Body of pancreas (tissue), 4 donors: ENCODE data around the gene FREM3. TPM values are rescaled to one million over a fixed set of nuclear protein-coding genes. Genes with fewer than 3 reads are reported as not detected.

Experiments used
- ATAC-seq: fragments of 150-250 bp; one replicate; pipeline ENCODE4 v1.9.1; 2016
- DNase-seq, 4 donors: peaks; one replicate each; pipeline ENCODE4 v3.0.0-alpha.2; 2019
- H3K27ac ChIP-seq, 4 donors: fragments of 200-600 bp; sonication (generic); 1 replicate in 3 of 4; 2 replicates in 1 of 4; pipeline versions ENCODE4 v1.5.1 to v1.6.1; 2016 to 2019; ENCODE audit warnings: mild to moderate bottlenecking in 1 of 4, mixed read lengths in 1 of 4, moderate library complexity in 1 of 4
- H3K27me3 ChIP-seq, 2 donors: fragments of 200-600 bp; sonication (generic); one replicate each; pipeline ENCODE4 v1.6.0; 2016; ENCODE audit warnings: mild to moderate bottlenecking in 1 of 2
- H3K36me3 ChIP-seq, 2 donors: fragments of 200-600 bp; sonication (generic); replicated peaks in 1 of 2; 2 replicates each; pipeline ENCODE4 v1.5.1; 2016; ENCODE audit warnings: low read depth in 2 of 2; ENCODE audit not compliant: insufficient read depth in 1 of 2
- H3K4me1 ChIP-seq: fragments of 200-600 bp; sonication (generic); one replicate; pipeline ENCODE4 v1.6.0; 2016
- H3K4me3 ChIP-seq, 2 donors: fragments of 200-600 bp; sonication (generic); 1 replicate in 1 of 2; 2 replicates in 1 of 2; pipeline ENCODE4 v1.5.1; 2016 to 2019
- H3K9me3 ChIP-seq, 3 donors: fragments of 200-600 bp; sonication (generic); 1 replicate in 2 of 3; 2 replicates in 1 of 3; pipeline ENCODE4 v1.5.1; 2016
- CTCF ChIP-seq, 7 experiments: fragments of 450-650 bp in 4 of 7; fragments of 200-600 bp in 3 of 7; sonication (generic) in 3 of 7; IDR thresholded peaks; one replicate each; pipeline ENCODE4 v1.5.1; 2016 to 2019; ENCODE audit warnings: antibody characterized with exemption in 7 of 7
- POLR2A ChIP-seq, 3 donors: fragments of 450-650 bp; IDR thresholded peaks; one replicate each; pipeline ENCODE4 v1.6.1; 2016; ENCODE audit warnings: antibody characterized with exemption in 3 of 3, mild to moderate bottlenecking in 2 of 3
- WGBS, 2 donors: methylation state at CpG; one replicate each; pipeline ENCODE4 v1.1.5; 2017; 5-methylcytosine and 5-hydroxymethylcytosine counted together
- intact Hi-C: fragments of 100-400 bp; cut with DNase I; formaldehyde crosslinking; loops from one replicate; pipeline ENCODE4 v1.15.1; 2023
- total RNA-seq, 2 donors: library from RNA; depleted of rRNA; stranded (reverse); fragments of >200 nt; gene quantifications; one replicate each; pipeline ENCODE4 v1.1.0, GENCODE V29; 2016

Gene FREM3
- total RNA-seq, 2 donors from 2014 or later, result not detected

- Histone ChIP-seq H3K4me1 (no peaks in the 10 kb centered on the region), H3K36me3 (no peaks in the 10 kb centered on the region), H3K27me3 (no peaks in the 10 kb centered on the region), H3K4me3 (no peak overlapping the region), H3K27ac (no peak overlapping the region), H3K9me3 (no peaks in the 10 kb centered on the region)
- WGBS, 2 donors, result 43 to 48% methylated on average over 5 of the region's 5 CpGs
- intact Hi-C loops, result no loop called here
- ATAC-seq (peak; percentile 48), DNase-seq (peak; percentile 16 to 51 (median 35))
- TF ChIP-seq CTCF (IDR thresholded peaks at IDR 0.05) (no peak), POLR2A (IDR thresholded peaks at IDR 0.05) (no peak)
Measured at GRCh38 chr4:143626134-143626911, 74.2 kb downstream of the FREM3 start.

- H3K4me1 ChIP-seq, result no peaks in the 10 kb centered on the region
- ATAC-seq (no peak), DNase-seq (no peak)
- no peak overlapping the region for H3K4me3 ChIP-seq
- no peak for TF ChIP-seq CTCF (IDR thresholded peaks at IDR 0.05)
- no peak for TF ChIP-seq POLR2A (IDR thresholded peaks at IDR 0.05)
- H3K27me3 ChIP-seq, result no peaks in the 10 kb centered on the region
- 65 to 69% methylated on average over 4 of the region's 4 CpGs for WGBS, 2 donors
- no peaks in the 10 kb centered on the region for H3K36me3 ChIP-seq
- intact Hi-C loops, result no loop called here
- H3K27ac ChIP-seq, result no peak overlapping the region
- H3K9me3 ChIP-seq, result no peaks in the 10 kb centered on the region
Measured at GRCh38 chr4:143625632-143626031, 74.8 kb downstream of the FREM3 start.

- Histone ChIP-seq H3K27ac (no peak overlapping the region), H3K27me3 (no peaks in the 10 kb centered on the region), H3K9me3 (no peaks in the 10 kb centered on the region), H3K4me1 (no peaks in the 10 kb centered on the region), H3K36me3 (no peaks in the 10 kb centered on the region), H3K4me3 (no peak overlapping the region)
- intact Hi-C loops, result no loop called here
- no peak for DNase-seq
- no peak for ATAC-seq
- WGBS, 2 donors, result 56 to 59% methylated on average over 3 of the region's 3 CpGs
- TF ChIP-seq CTCF (IDR thresholded peaks at IDR 0.05) (no peak), POLR2A (IDR thresholded peaks at IDR 0.05) (no peak)
Measured at GRCh38 chr4:143623896-143624295, 76.6 kb downstream of the FREM3 start.

- H3K4me3 ChIP-seq, result no peak overlapping the region
- H3K27me3 ChIP-seq, result no peaks in the 10 kb centered on the region
- H3K9me3 ChIP-seq, result no peaks in the 10 kb centered on the region
- H3K27ac ChIP-seq, result no peak overlapping the region
- no peaks in the 10 kb centered on the region for H3K36me3 ChIP-seq
- no peak for ATAC-seq
- H3K4me1 ChIP-seq, result no peaks in the 10 kb centered on the region
- TF ChIP-seq POLR2A (IDR thresholded peaks at IDR 0.05) (no peak), CTCF (IDR thresholded peaks at IDR 0.05) (no peak)
- WGBS, 2 donors, result 70 to 80% methylated on average over 1 of the region's 1 CpG
- DNase-seq, result no peak
- intact Hi-C loops, result no loop called here
Measured at GRCh38 chr4:143618811-143619210, 81.7 kb downstream of the FREM3 start.
